ENCODE data around the gene PRAMEF18.
"Not testable (repeated sequence)": the region's sequence is repeated elsewhere in the genome, so short reads cannot be mapped to it uniquely, and the experiment has no call there.

Gene PRAMEF18, protein sequence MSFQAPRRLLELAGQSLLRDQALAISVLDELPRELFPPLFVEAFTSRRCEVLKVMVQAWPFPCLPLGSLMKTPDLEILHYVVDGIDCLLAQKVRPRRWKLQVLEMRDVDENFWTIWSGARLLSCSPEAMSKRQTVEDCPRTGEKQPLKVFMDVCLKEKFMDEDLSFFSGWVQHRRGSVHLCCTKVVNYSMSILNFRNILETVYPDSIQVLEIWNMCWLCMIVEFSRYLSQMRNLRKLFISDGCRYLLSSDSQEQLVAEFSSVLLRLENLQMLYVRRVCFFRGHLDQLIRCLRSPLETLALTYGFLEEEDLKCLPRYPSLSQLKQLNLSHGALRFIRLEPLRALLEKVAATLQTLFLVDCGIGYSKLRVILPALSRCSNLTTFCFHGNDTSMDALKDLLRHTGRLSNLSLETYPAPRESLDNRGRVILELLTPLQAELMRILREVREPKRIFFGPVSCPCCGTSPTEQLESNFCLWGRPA

DNA sequence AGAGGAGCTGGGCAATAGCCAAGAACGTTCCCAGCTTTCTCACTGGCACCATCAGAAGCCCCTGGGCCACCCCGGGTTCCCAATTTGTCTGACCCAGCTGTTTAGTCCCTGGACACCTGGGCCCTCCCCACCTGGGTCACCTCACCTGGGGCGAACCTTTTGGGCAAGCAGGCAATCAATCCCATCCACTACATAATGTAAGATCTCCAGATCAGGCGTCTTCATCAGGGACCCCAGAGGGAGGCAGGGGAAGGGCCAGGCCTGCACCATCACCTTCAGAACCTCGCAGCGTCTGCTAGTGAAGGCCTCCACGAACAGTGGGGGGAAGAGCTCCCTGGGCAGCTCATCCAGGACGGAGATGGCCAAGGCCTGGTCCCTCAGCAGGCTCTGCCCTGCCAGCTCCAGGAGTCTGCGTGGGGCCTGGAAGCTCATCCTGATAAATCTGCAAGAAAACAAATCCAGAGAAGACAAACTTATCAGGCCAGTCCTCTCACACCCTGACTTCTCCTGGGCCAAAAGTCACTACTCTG, at the start of gene PRAMEF18:
TSS of gene PRAMEF18 (minus strand) at position 480 of the 530 bp plus-strand sequence. CDS start at position 432, 48 bp downstream.
- DNase-seq = not testable (repeated sequence)

DNA sequence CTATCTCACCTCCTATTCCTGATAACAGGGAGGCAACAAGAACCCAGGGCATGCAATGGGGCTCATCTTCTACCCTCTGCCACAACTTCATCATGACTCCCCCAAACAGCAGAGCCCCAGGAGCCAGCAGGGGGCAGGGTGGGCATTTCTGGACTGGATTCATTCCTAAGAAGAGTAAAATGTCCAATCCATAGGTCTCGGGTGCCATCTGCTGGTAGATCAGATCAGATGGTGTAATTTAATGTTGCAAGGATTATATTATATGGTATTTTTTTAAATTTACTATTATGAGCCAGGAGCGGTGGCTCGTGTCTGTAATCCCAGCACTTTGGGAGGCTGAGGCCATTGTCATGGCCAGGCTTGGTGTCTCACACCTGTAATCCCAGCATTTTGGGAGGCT, 39.2 kb upstream of the PRAMEF18 start:
- DNase-seq = not testable (repeated sequence)

DNA sequence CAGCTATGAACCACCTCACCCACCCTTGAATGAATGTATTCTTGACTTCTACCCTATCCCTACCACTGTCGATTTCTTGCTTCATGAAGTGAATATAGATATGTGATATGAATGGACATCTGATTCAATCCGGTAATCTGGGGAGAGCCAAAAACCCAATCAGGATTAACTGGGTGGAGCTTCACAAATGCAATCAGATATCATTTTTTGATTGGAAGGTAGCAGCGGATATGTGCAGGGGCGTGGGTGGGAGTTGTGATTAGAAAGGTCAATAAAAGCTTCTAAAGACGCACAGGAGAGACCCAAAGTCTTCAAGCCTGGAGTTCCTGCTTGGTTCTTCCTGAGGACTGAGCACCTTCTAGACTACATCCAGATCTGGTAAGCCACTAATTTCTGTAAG, 27.9 kb upstream of the PRAMEF18 start, which contains the start of gene PRAMEF5:
TSS of gene PRAMEF5 (plus strand) at position 301 of the 400 bp plus-strand sequence. CDS start 5,071 bp downstream, outside the sequence.
- not testable (repeated sequence) for DNase-seq

DNA sequence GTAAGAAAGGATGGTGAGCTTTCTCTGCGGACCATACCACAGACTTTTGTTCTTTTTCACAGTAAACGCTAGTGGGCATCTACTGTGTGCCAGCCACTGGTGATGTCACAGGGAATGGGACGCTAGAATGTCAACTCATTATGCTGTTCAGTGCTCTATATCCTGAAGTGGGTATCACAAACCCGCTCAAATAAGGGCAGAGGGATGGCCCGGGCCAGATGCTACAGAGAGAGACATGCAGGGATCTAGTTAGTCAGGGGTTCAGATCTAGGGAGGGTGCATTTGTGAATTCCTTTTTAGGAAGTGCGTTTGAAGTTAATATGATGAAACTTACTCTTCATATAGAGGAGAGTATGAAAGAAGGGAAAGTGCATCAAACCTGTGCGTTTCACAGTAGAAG, 21.2 kb upstream of the PRAMEF18 start:
- not testable (repeated sequence) for DNase-seq

DNA sequence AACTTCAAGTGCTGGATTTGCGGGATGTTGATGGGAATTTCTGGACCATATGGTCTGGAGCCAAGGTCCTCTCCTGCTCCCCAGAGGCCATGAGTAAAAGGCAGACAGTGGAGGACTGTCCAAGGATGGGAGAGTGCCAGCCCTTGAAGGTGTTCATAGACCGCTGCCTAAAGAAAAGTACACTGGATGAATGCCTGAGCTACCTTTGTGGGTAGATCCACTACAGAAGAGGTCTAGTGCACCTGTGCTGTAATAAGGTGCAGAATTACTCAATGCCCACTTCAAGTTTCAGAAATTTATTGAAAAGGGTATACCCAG, 20.6 kb upstream of the PRAMEF18 start:
- DNase-seq = not testable (repeated sequence)

DNA sequence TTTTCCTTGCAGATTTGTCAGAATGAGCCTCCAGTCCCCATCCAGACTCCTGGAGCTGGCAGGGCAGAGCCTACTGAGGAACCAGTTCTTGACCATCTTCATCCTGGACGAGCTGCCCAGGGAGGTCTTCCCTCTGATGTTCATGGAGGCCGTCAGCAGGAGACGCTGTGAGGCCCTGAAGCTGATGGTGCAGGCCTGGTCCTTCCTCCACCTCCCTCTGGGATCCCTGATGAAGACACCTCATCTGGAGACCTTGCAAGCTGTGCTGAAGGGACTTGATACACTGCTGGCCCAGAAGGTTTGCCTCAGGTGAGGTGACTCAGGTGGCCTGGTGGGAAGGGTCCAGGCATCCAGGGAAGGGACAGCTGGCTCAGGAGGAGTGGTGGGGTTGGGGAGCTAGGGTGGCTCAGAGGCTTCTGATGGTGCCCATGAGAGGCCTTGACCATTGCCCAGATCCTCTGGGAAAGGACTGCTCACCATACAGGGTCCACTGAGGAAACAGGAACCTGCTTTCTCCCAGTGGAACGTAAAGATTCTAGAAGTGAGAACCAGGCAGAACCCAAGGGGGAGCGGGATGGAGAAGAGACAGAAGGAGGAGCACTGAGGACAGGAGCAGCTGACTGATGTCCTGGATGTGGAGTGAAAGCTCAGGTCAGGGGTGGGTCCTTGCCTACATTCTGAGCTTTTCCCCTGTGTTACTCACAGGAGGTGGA, 20.0 kb upstream of the PRAMEF18 start:
- not testable (repeated sequence) for DNase-seq

DNA sequence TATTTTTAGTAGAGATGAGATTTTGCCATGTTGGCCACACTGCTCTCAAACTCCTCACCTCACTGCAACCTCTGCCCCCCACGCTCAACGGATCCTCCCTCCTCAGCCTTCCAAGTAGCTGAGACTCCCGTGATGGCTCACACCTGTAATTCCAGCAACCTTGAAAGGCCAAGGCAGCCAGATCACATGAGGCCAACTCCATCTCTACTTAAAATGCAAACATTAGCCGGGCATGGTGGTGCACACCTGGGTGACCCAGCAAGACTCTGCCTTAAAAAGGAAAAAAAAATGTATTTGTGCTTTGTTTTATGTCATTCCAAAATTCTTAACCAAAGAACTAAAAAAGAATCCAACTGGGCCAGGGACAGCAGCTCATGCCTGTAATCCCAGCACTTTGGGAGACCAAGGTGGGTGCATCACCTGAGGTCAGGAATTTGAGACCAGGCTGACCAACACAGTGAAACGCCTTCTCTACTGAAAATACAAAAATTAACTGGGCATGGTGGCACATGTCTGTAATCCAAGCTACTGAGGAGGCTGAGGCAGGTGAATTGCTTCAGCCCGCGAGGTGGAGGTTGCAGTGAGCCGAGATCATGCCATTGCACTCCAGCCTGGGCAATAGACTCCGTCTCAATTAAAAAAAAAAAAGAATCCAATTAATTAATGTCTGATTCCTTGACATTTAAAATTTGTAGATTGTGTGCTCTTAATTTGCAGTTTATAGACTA, 17.7 kb upstream of the PRAMEF18 start:
- not testable (repeated sequence) for DNase-seq

DNA sequence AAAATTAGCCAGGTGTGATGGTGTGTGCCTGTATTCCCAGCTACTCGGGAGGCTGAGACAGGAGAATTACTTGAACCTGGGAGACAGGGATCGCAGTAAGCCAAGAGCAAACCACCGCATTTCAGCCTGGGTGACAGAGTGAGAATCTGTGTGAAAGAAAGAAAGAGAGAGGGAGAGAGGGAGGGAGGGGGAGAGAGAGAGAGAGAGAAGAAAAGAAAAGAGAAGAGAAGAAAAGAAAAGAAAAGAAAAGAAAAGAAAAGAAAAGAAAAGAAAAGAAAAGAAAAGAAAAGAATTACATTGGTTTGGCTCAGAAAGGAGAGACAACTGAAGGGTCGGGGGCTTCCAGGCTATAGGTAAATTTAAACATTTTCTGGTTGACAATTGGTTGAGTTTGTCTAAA, 13.7 kb upstream of the PRAMEF18 start:
- not testable (repeated sequence) for DNase-seq

DNA sequence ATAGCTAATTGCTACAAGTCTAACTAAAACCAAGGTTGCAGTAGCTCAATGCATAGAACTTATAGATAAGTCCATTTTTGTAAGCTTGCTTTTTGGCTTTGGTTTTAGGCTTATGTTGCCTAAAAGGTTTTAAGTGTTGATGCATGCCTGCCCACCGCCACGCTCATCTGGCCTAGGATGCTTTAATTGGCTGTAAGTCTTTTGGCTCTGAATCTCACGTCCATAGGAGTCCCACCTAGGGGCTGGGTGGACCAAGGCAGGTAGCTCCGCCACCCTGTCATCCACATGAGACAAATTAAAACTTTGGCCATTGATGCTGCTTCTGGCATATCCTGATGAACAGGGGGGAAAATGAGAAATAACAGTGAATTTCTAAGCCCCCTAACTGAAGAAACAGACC, 11.6 kb upstream of the PRAMEF18 start:
- DNase-seq = not testable (repeated sequence)

DNA sequence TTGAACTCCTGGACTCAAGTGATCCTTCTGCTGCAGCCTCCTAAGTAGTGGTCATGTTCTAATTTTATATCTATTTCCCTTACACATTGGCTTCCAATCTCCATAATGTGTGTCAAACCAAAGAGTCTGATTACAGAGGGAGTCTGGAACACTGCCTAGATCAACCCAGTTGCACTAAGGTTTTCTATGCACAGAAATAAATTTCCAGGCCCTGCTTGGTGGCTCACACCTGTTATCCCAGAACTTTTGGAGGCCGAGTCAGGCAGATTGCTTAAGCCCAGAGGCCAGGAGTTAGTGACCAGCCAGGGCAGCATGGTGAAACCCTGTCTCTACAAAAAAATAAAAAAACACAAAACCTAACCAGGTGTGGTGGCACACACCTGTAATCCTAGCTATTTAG, 8.1 kb upstream of the PRAMEF18 start:
- not testable (repeated sequence) for DNase-seq

DNA sequence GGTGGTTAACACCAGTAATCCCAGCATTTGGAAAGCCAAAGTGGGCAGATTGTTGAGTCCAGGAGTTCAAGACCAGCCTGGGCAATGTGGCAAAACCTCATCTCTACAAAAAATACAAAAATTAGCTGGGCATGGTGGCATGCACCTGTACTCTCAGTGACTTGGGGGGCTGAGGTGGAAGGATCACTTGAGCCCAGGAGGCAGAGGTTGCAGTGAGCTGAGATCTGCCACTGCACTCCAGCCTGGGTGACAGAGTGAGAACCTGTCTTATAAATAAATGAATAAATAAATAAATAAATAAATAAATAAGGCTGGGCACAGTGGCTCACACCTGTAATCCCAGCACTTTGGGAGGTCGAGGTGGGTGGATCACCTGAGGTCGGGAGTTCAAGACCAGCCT, 6.1 kb upstream of the PRAMEF18 start:
- DNase-seq = not testable (repeated sequence)

DNA sequence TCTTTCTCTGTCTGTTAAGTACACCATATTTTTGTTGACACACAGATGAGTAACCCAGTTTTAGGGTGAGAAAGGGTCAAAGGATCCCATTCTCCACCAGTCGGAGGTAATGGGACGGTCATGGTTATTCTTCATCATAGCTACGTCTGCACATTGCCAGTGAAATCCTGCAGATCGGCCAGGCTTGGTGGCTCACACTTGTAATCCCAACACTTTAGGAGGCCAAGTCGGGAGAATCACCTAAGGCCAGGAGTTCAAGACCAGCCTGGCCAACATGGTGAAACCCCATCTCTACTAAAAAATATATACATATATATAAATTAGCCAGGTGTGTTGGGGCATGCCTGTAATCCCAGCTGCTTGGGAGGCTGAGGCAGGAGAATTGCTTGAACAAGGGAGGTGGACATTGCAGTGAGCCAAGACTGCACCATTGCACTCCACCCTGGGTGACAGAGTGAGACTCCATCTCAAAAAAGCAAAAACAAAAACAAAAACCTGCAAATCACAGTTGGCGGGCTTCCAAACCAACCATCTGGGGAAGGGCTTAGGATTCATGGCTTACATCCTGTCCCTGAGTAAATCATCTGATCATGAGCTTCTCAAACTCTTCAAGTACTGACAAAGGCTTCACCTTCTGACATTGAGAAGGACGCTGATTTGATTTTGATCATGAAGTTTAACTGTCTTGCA, 5.3 kb upstream of the PRAMEF18 start:
- DNase-seq = not testable (repeated sequence)

DNA sequence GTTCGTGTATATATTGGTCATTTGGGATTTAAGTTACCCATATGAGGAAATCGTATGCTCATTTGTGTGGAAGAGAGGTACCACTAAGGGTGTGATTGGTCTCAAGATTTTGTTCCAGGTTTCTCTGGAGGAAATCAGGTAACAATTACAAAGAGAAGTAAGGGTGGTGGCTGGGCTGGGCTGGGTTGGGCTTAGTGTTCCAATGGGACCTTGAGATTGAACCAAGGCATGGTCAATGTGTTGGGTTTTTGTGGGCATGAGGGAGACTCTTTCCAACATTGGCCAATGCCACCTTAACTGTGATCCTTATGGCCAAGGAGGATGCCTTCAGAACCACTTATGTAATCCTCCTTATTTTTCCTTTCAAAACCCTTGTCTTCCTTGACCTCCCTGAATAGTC, 4.6 kb upstream of the PRAMEF18 start:
- not testable (repeated sequence) for DNase-seq

DNA sequence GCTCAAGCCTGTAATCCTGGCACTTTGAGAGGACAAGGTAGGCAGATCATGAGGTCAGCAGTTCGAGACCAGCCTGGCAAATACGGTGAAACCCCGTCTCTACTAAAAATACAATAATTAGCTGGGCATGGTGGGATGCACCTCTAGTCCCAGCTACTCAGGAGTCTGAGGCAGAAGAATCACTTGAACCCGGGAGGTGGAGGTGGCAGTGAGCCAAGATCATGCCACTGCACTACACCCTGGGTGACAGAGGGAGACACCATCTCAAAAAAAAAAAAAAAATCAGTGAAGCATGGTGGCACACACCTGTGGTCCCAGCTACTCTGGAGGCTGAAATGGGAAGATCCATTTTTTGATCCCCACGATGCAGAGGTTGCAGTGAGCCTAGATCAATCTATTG, 4.1 kb upstream of the PRAMEF18 start:
- not testable (repeated sequence) for DNase-seq

DNA sequence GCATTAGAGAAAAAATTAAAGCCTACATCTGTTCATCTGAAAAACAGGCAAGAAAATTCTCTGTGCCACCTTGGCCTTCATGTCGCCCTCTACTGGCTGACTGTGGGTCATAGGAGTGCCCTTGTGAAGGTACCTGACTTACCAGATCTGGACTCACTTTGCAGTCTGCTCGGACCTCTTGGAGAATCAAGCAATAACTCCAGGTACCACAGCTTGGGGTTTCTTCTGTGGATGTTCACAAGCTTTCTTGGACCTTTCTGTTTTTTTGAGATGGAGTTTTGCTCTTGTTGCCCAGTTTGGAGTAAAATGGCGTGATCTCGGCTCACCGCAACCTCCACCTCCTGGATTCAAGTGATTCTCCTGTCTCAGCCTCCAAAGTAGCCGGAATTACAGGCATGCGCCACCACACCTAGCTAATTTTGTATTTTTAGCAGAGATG, 2.4 kb upstream of the PRAMEF18 start:
- DNase-seq = no peak

DNA sequence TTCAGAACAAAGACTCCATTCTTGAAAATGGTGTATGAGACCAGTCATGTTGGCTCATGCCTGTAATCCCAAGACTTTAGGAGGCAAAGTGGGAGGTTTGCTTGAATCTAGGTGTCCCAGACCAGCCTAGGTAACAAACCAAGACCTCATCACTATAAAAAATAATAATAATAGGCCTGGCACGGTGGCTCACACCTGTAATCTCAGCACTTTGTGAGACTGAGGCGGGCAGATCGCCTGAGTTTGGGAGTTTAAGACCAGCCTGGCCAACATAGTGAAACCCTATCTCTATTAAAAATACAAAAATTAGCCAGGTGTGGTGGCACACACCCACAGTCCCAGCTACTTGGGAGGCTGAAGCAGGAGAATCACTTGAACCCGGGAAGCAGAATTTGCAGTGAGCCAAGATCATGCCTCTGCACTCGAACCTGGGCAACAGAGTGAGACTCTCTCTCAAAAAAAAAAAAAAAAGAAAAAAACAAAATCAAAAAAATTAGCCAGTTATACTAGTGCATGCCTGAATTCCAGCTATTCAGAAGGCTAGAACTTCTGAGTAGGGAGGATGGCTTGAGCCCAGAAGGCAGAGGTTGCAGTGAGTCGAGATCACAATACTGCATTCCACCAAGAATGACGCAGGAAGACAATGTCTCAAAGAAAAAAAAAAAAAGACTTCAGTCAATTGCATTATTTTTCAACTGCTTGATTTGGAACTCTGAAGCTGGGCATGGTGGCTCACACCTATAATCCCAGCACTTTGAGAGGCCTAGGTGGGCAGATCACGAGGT, 1.5 kb upstream of the PRAMEF18 start:
- DNase-seq = not testable (repeated sequence)

DNA sequence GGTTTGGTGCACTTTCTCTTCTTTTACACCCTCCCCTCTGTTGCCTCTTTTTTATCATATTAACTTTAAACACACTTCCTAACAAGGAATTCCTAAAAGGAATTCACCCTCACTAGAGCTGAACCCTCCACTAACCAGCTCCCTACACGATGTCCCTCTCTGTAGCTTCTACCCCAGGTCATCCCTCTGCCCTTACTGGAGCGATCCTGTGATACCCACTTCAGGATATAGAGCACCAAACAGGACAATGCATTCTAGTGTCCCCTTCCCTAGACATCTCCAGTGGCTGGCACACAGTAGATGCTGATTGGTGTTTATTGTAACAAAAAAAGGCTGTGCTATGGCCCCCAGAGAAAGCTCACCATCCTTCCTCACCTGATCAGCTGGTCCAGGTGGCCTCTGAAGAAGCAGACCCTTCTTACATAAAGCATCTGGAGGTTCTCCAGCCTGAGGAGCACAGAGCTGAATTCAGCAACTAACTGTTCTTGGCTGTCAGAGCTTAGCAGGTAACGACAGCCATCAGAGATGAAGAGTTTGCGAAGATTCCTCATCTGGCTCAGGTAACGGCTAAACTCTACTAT, 1.4 kb downstream of the PRAMEF18 start:
- DNase-seq = no peak

DNA sequence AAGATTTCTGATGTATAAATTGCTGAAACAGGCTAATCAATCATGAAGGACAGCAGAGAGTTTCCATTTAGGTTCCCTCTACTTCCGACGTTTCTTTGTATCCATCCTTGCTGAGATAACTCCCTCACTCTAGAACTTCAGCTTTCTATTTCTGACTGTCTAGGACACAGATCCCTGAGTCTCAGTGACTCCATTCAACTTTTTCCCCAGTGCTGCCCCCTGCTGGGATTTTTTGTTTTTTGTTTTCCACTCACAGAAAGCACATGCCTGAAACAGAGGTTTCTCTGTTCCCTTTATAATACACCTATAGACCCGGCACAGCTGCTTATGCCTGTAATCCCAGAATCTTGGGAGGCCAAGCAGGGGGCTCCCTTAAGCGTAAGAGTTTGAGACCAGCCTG, 3.2 kb downstream of the PRAMEF18 start:
- not testable (repeated sequence) for DNase-seq

DNA sequence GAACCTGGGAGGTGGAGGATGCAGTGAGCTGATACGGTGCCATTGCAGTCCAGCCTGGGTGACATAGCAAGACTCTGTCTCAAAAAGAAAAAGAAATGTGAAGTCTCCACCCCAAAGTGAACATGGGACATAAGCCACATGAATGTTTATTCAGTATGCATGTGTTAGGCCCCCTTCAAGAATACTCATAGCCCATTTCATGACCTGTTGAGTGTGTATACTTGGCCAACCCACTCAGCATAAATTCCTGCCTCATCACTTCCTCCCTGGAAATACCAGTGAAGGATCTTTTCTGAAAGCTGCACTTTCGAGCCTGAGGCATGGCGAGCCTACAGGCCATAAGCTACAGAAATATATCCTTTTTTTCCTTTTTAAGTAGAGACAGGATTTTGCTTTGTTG, 6.8 kb downstream of the PRAMEF18 start:
- not testable (repeated sequence) for DNase-seq

DNA sequence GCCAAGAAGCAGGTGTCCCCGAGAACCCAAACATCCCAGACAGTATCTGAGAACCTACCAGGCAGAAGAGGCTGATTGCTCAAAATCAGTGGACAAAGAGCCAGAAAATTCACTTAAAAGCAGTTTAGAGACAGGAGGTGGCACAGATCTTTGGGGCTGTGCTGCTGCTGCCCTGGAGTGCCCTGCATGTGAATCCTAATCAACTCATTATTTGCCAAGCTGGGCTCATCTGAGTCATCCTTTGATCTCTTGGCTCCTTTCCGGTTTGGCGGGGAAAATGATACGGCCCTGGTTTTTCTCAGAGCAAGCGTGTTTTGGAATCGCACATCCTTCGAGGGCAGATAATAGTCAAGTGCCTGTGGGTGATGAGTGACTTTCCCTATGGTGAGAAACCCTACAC, 9.3 kb downstream of the PRAMEF18 start:
- not testable (repeated sequence) for DNase-seq

DNA sequence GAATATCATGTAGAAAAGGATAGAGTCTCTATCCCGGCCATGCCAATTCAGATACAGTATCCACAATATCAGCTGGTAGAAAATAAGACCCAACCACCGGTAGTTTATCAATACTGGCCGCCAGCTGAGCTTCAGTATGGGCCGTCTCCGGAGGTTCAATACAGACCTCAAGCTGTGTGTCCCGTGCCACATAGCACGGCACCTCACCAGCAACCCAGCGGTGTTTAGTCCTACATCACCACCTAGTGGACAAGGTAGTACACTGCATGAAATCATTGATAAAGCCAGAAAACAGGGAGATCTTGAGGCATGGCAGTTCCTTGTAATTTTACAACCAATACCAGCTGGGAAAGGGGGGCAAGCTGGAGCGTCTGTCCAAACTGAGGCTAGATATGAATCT, 17.2 kb downstream of the PRAMEF18 start:
- not testable (repeated sequence) for DNase-seq
